ENCODE results near the gene GOLGB1. TPM values are rescaled to one million over a fixed set of nuclear protein-coding genes. Genes with fewer than 3 reads are reported as not detected.
A peak's percentile ranks its signal among the peaks of the same experiment; 100 is the strongest.

GOLGB1 gene
- total and polyA plus RNA-seq, 2 experiments from 2014 or later = 32.6 to 54.3 TPM

DNA sequence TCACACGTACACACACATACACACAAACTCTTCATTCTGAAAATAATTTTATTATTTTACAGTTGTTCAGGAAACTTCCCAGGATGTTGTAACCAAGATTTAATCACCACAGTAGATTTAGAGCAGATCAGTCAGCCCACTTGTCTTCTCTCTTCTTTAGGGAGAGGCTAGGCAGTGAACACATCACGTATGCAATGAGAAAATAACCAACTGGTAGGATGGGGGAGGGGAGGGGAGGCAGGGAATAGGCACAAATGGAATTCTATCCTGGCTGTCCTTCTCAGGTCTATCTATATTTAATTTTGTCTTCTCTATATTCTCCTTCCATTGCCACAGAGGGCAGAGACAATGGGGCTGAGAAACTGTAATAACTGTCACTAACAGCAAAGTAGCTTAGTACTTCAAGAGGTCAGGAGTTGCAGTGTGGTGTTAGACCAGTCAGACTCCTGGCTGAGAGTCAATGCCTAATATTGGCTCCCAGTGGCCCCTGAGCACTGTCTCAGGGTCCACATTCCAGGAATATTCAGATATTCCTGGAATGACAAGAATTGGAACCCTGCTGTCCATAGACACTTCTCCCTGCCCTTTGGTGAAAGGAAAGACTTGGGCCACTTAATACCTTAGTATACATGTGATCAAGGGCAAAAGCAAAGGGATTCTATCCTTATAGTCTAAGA, 86.2 kb downstream of the GOLGB1 start:
- H3K27me3 ChIP-seq (replicated peaks; ENCODE audit: insufficient read depth) = no peaks in the 10 kb centered on the region
- no peak overlapping the region for H3K4me3 ChIP-seq
- no peak overlapping the region for H3K9ac ChIP-seq
- no peaks in the 10 kb centered on the region for H3K9me2 ChIP-seq (ENCODE audit: insufficient read depth)
- TF ChIP-seq EZH2phosphoT487 (IDR thresholded peaks at IDR 0.05; ENCODE audit: insufficient read depth, low read depth) (no peak), EZH2 (IDR thresholded peaks at IDR 0.05; ENCODE audit: insufficient read depth, poor library complexity, severe bottlenecking) (no peak)
- DNase-seq = no peak
- peaks cover 13% of the 10 kb centered on the region; the same call in 1 of the 2 replicates for H3F3A ChIP-seq (ENCODE audit: insufficient read depth)
- in situ Hi-C loops (cut with MboI) = no loop called here
- H3K36me3 ChIP-seq (ENCODE audit: low read depth) = peaks cover 24% of the 10 kb centered on the region; the same call in 1 of the 2 replicates
- peaks cover 18% of the 10 kb centered on the region for H3K79me2 ChIP-seq (ENCODE audit: insufficient read depth)
- H3K4me1 ChIP-seq (ENCODE audit: insufficient read depth) = peaks cover 4% of the 10 kb centered on the region; the same call in 1 of the 2 replicates
- H3K4me2 ChIP-seq (ENCODE audit: unreplicated experiment) = no peak overlapping the region
- no peaks in the 10 kb centered on the region for H4K20me1 ChIP-seq (ENCODE audit: insufficient read depth)
- H3K27ac ChIP-seq = no peak overlapping the region
- H2AFZ ChIP-seq = no peak overlapping the region
- 73 to 78% methylated on average over 2 of the region's 2 CpGs for WGBS, 2 experiments (ENCODE audit: low coverage in 1 of 2, low lambda C conversion rate in 2 of 2, missing lambda C conversion rate in 2 of 2)
- no peaks in the 10 kb centered on the region for H3K9me3 ChIP-seq (ENCODE audit: low read depth)

DNA sequence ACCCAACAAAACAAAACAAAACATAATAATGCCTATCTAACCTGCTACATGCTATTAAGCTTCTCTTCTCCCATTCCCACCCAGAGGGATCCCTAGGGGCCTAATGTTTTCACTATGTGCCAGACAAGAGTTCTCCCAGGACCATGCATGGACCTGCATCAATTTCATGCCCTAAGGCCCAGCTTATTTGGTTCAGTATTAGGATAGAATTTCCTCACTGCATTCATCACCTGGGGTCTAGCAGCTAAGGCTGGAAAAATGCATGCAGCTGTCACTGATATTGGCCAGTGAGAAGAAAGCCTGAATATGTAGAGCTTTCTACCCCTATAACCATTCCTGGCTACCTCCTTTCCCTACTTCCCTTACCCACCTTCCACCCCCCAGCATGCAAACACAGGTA, 86.8 kb downstream of the GOLGB1 start:
- TF ChIP-seq EZH2phosphoT487 (IDR thresholded peaks at IDR 0.05; ENCODE audit: insufficient read depth, low read depth) (no peak), EZH2 (IDR thresholded peaks at IDR 0.05; ENCODE audit: insufficient read depth, poor library complexity, severe bottlenecking) (no peak)
- Histone ChIP-seq H3K27ac (no peak overlapping the region), H3K4me3 (no peak overlapping the region), H3K4me1 (ENCODE audit: insufficient read depth) (peaks cover 4% of the 10 kb centered on the region; the same call in 1 of the 2 replicates), H3K9me3 (ENCODE audit: low read depth) (no peaks in the 10 kb centered on the region), H2AFZ (no peak overlapping the region), H3K9me2 (ENCODE audit: insufficient read depth) (no peaks in the 10 kb centered on the region), H3K4me2 (ENCODE audit: unreplicated experiment) (no peak overlapping the region), H3K36me3 (ENCODE audit: low read depth) (peaks cover 19% of the 10 kb centered on the region; the same call in 1 of the 2 replicates), H3F3A (ENCODE audit: insufficient read depth) (peaks cover 13% of the 10 kb centered on the region; the same call in 1 of the 2 replicates), H3K79me2 (ENCODE audit: insufficient read depth) (peaks cover 24% of the 10 kb centered on the region), H3K9ac (no peak overlapping the region), H3K27me3 (replicated peaks; ENCODE audit: insufficient read depth) (no peaks in the 10 kb centered on the region), H4K20me1 (ENCODE audit: insufficient read depth) (no peaks in the 10 kb centered on the region)
- in situ Hi-C loops (cut with MboI) = no loop called here
- DNase-seq = no peak

- Histone ChIP-seq H3K9me3 (ENCODE audit: low read depth) (no peaks in the 10 kb centered on the region), H3K4me1 (ENCODE audit: insufficient read depth) (peaks cover 4% of the 10 kb centered on the region; the same call in 1 of the 2 replicates), H3K79me2 (ENCODE audit: insufficient read depth) (peaks cover 25% of the 10 kb centered on the region), H2AFZ (peak overlapping the region; percentile 67), H3K27me3 (replicated peaks; ENCODE audit: insufficient read depth) (no peaks in the 10 kb centered on the region), H3K9me2 (ENCODE audit: insufficient read depth) (no peaks in the 10 kb centered on the region), H3F3A (ENCODE audit: insufficient read depth) (peaks cover 13% of the 10 kb centered on the region; the same call in 1 of the 2 replicates), H4K20me1 (ENCODE audit: insufficient read depth) (no peaks in the 10 kb centered on the region), H3K4me3 (no peak overlapping the region), H3K36me3 (ENCODE audit: low read depth) (peaks cover 6% of the 10 kb centered on the region; the same call in 1 of the 2 replicates), H3K27ac (peak overlapping the region; percentile 77), H3K4me2 (ENCODE audit: unreplicated experiment) (no peak overlapping the region), H3K9ac (no peak overlapping the region; the same call in 1 of the 2 replicates)
- DNase-seq = no peak
- in situ Hi-C loops (cut with MboI) = no loop called here
- WGBS, 2 experiments (ENCODE audit: low coverage in 1 of 2, low lambda C conversion rate in 2 of 2, missing lambda C conversion rate in 2 of 2) = 97 to 98% methylated on average over 6 of the region's 6 CpGs
- TF ChIP-seq EZH2 (IDR thresholded peaks at IDR 0.05; ENCODE audit: insufficient read depth, poor library complexity, severe bottlenecking) = no peak
- TF ChIP-seq EZH2phosphoT487 (IDR thresholded peaks at IDR 0.05; ENCODE audit: insufficient read depth, low read depth) = no peak
Measured at GRCh38 chr3:121661376-121661775, 88.2 kb downstream of the GOLGB1 start.

GRCh38 chr3:121660356-121661171, 89.0 kb downstream of the GOLGB1 start, which contains the start of gene HCLS1:
HCLS1 (minus strand) TSS chr3:121660903; CDS start chr3:121658347, 2,556 bp downstream.
- no peaks in the 10 kb centered on the region; the same call in 1 of the 2 replicates for H3K36me3 ChIP-seq (ENCODE audit: low read depth)
- peaks cover 25% of the 10 kb centered on the region for H3K79me2 ChIP-seq (ENCODE audit: insufficient read depth)
- TF ChIP-seq EZH2 (IDR thresholded peaks at IDR 0.05; ENCODE audit: insufficient read depth, poor library complexity, severe bottlenecking) (no peak), EZH2phosphoT487 (IDR thresholded peaks at IDR 0.05; ENCODE audit: insufficient read depth, low read depth) (no peak)
- H3K4me3 ChIP-seq = peak within 1 kb of the TSS; percentile 70
- peak within 1 kb of the TSS; percentile 59 for H3K4me2 ChIP-seq (ENCODE audit: unreplicated experiment)
- H3F3A ChIP-seq (ENCODE audit: insufficient read depth) = peaks cover 13% of the 10 kb centered on the region; the same call in 1 of the 2 replicates
- peak; percentile 66 for DNase-seq
- whole genome bisulfite sequencing, 2 experiments (ENCODE audit: low coverage in 1 of 2, low lambda C conversion rate in 2 of 2, missing lambda C conversion rate in 2 of 2) = 34 to 52% methylated on average over 9 of the region's 9 CpGs
- H3K9me2 ChIP-seq (ENCODE audit: insufficient read depth) = no peaks in the 10 kb centered on the region
- no peaks in the 10 kb centered on the region for H3K27me3 ChIP-seq (replicated peaks; ENCODE audit: insufficient read depth)
- peak within 1 kb of the TSS; percentile 77 for H3K27ac ChIP-seq
- H4K20me1 ChIP-seq (ENCODE audit: insufficient read depth) = no peaks in the 10 kb centered on the region
- peak within 1 kb of the TSS; percentile 74 for H3K9ac ChIP-seq
- no peaks in the 10 kb centered on the region for H3K9me3 ChIP-seq (ENCODE audit: low read depth)
- in situ Hi-C loops (cut with MboI) = no loop called here
- peak within 1 kb of the TSS; percentile 67 for H2AFZ ChIP-seq
- peaks cover 4% of the 10 kb centered on the region; the same call in 1 of the 2 replicates for H3K4me1 ChIP-seq (ENCODE audit: insufficient read depth)
